Psoas muscle (tissue), 8 donors: Measurements from ENCODE around the gene YIF1A. TPM values are rescaled to one million over a fixed set of nuclear protein-coding genes. Genes with fewer than 3 reads are reported as not detected.

Source experiments
- ATAC-seq, 4 donors: fragments of 200-7000 bp; cut with Tn5 transposase; one replicate each; pipeline ENCODE4 v1.9.1; 2020; ENCODE audit warnings: moderate library complexity in 3 of 4, mild to moderate bottlenecking in 2 of 4
- DNase-seq, 2 donors: peaks; one replicate each; pipeline ENCODE4 v3.0.0-alpha.2; 2020
- H3K27ac ChIP-seq: fragments of 200-600 bp; one replicate; pipeline ENCODE4 v1.8.0; 2022
- H3K27me3 ChIP-seq, 3 donors: fragments of 200-600 bp in 1 of 3; one replicate each; pipeline versions ENCODE4 v1.6.1 to v1.8.0; 2013 to 2022; ENCODE audit warnings: low read length in 2 of 3, mild to moderate bottlenecking in 2 of 3, moderate library complexity in 1 of 3; ENCODE audit not compliant: insufficient read depth in 3 of 3
- H3K36me3 ChIP-seq, 2 donors: fragments of 200-600 bp in 1 of 2; one replicate each; pipeline versions ENCODE4 v1.6.1 to v1.8.0; 2013 to 2022; ENCODE audit warnings: low read depth in 1 of 2, mild to moderate bottlenecking in 1 of 2, moderate library complexity in 1 of 2; ENCODE audit not compliant: insufficient read depth in 1 of 2
- H3K4me1 ChIP-seq: fragments of 200-600 bp; one replicate; pipeline ENCODE4 v1.8.0; 2022
- H3K4me3 ChIP-seq: fragments of 200-600 bp; one replicate; pipeline ENCODE4 v1.8.0; 2022; ENCODE audit warnings: mild to moderate bottlenecking
- H3K9me3 ChIP-seq: fragments of 200-600 bp; one replicate; pipeline ENCODE4 v1.8.0; 2022
- CTCF ChIP-seq: fragments of 200-600 bp; IDR thresholded peaks from one replicate; pipeline ENCODE4 v1.8.0; 2022; ENCODE audit warnings: antibody characterized with exemption
- WGBS, 3 donors: extraction: QIAGEN DNeasy Blood & Tissue Kit; methylation state at CpG; one replicate each; pipeline versions ENCODE4 v1.1.6 to v1.1.7; 2013; 5-methylcytosine and 5-hydroxymethylcytosine counted together
- intact Hi-C, 2 donors: fragments of 100-400 bp; cut with DNase I; formaldehyde crosslinking; loops; one replicate each; pipeline versions ENCODE4 v1.11.0 to v1.14.2; 2022
- polyA plus RNA-seq, 3 donors: library from polyadenylated mRNA; stranded (reverse); fragments of 200-250 nt; gene quantifications; one replicate each; pipeline ENCODE4 v1.2.3, GENCODE V29; 2013
- total RNA-seq, 4 donors: library from RNA; stranded (reverse); fragmentation: NEBNext Ultra II Directional in 2 of 4; extraction: Animal tissue kit (Norgen Biotek cat#: 25700) in 2 of 4; gene quantifications; one replicate each; pipeline versions ENCODE4 v1.2.1 to v1.2.4, GENCODE V29; 2021 to 2023
- donor health status: healthy with polysubstance abuse.
- donor health status: DM: no; HTN: no; CAD: no; lungs with moderate emphysema.
- donor health status: Bipolar disorder and iron deficiency.
- donor health status: healthy.
- donor health status: DM: yes; HTN: yes; CAD: no.
- donor health status: DM: no; HTN: no; CAD: no.
- donor health status: DM: no; HTN: no; CAD: no.
- donor health status: DM: yes; HTN: yes; CAD: no.

The YIF1A gene
- total and polyA plus RNA-seq, 7 donors, result 70.1 to 161 (median 87.4) TPM

- H3K27ac ChIP-seq, result peak overlapping the region; percentile 95
- H3K27me3 ChIP-seq, result peaks cover 0 to 14% (median 8%) of the 10 kb centered on the region in 3 donors
- no peaks in the 10 kb centered on the region for H3K9me3 ChIP-seq
- H3K4me3 ChIP-seq, result peak overlapping the region; percentile 96
- DNase-seq (no peak), ATAC-seq (peak in 3 of 4 donors; percentile 0 to 1 (median 1))
- no peak for TF ChIP-seq CTCF
- peaks cover 16% of the 10 kb centered on the region for H3K4me1 ChIP-seq
- intact Hi-C loops, result no loop called here
- 27 to 30% (median 30%) methylated on average over 20 of the region's 20 CpGs for WGBS, 3 donors
- H3K36me3 ChIP-seq, result peaks cover 6 to 31% of the 10 kb centered on the region in 2 donors
Observed at GRCh38 chr11:66287889-66288670, 863 bp downstream of the YIF1A start.

GRCh38 chr11:66287211-66287888 lies 1.6 kb downstream of the YIF1A start:
- intact Hi-C loops, result no loop called here
- TF ChIP-seq CTCF, result no peak
- no peak for ATAC-seq
- peaks cover 6 to 31% of the 10 kb centered on the region in 2 donors for H3K36me3 ChIP-seq
- no peak overlapping the region for H3K27ac ChIP-seq
- H3K4me1 ChIP-seq, result peaks cover 22% of the 10 kb centered on the region
- peak overlapping the region; percentile 96 for H3K4me3 ChIP-seq
- WGBS, 3 donors, result 74 to 78% (median 77%) methylated on average over 10 of the region's 10 CpGs
- DNase-seq, result no peak
- H3K27me3 ChIP-seq, result peaks cover 0 to 7% (median 4%) of the 10 kb centered on the region in 3 donors
- no peaks in the 10 kb centered on the region for H3K9me3 ChIP-seq

GRCh38 chr11:66286699-66287098 lies 2.2 kb downstream of the YIF1A start:
- peaks cover 6 to 31% of the 10 kb centered on the region in 2 donors for H3K36me3 ChIP-seq
- 74 to 82% (median 82%) methylated on average over 5 of the region's 5 CpGs for WGBS, 3 donors
- H3K27me3 ChIP-seq, result peaks cover 0 to under 1% (median 0%) of the 10 kb centered on the region in 3 donors
- H3K4me1 ChIP-seq, result peaks cover 22% of the 10 kb centered on the region
- H3K27ac ChIP-seq, result no peak overlapping the region
- no peaks in the 10 kb centered on the region for H3K9me3 ChIP-seq
- intact Hi-C loops, result no loop called here
- ATAC-seq, result no peak
- TF ChIP-seq CTCF, result no peak
- no peak overlapping the region for H3K4me3 ChIP-seq
- DNase-seq, result no peak

- H3K9me3 ChIP-seq, result no peaks in the 10 kb centered on the region
- no peak for ATAC-seq
- no peak for DNase-seq
- WGBS, 3 donors, result 67 to 72% (median 70%) methylated on average over 13 of the region's 13 CpGs
- H3K4me3 ChIP-seq, result no peak overlapping the region
- H3K27ac ChIP-seq, result no peak overlapping the region
- intact Hi-C loops, result no loop called here
- H3K27me3 ChIP-seq, result no peaks in the 10 kb centered on the region
- H3K4me1 ChIP-seq, result peaks cover 22% of the 10 kb centered on the region
- H3K36me3 ChIP-seq, result peaks cover 6 to 31% of the 10 kb centered on the region in 2 donors
- TF ChIP-seq CTCF, result no peak
Observed at GRCh38 chr11:66285250-66285947, 3.5 kb downstream of the YIF1A start.
